Measurements from ENCODE around the gene ANKMY1.

DNA sequence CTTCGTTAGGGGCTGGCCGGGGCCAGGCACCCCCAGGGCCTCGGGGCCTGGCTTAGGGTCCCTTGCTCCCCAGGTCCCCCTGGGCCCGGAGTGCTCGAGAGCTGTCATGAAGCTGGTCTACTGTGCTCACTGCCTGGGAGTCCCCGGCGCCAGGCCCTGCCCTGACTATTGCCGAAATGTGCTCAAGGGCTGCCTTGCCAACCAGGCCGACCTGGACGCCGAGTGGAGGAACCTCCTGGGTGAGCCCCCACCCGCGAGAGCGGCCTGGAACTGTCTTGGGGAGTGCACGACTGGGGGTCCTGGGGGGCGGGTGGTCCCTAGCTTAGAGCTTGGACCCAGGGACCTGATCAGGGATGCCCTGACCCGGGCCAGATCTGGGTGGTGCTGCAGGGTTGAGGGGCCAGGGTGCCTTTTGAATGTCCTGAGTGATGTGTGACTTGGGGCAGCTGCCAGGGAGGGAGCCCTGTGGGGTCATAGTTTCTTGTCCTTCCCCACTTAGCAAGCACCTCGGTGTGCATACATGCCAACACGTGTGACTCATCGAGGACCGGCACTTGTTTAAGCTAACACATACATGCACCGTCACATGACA, 94.4 kb downstream of the ANKMY1 start:
- TF ChIP-seq, protein P1, sequence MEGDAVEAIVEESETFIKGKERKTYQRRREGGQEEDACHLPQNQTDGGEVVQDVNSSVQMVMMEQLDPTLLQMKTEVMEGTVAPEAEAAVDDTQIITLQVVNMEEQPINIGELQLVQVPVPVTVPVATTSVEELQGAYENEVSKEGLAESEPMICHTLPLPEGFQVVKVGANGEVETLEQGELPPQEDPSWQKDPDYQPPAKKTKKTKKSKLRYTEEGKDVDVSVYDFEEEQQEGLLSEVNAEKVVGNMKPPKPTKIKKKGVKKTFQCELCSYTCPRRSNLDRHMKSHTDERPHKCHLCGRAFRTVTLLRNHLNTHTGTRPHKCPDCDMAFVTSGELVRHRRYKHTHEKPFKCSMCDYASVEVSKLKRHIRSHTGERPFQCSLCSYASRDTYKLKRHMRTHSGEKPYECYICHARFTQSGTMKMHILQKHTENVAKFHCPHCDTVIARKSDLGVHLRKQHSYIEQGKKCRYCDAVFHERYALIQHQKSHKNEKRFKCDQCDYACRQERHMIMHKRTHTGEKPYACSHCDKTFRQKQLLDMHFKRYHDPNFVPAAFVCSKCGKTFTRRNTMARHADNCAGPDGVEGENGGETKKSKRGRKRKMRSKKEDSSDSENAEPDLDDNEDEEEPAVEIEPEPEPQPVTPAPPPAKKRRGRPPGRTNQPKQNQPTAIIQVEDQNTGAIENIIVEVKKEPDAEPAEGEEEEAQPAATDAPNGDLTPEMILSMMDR (IDR thresholded peaks at IDR 0.05): no peak
- TF ChIP-seq POLR2A (IDR thresholded peaks at IDR 0.05) (no peak), POLR2AphosphoS5 (IDR thresholded peaks at IDR 0.05; ENCODE audit: insufficient read depth in 1 of 2, low read depth in 1 of 2) (no peak)

Data from vagina (tissue), 2 donors.